Measurements from ENCODE around the gene PCDH9. TPM values are rescaled to one million over a fixed set of nuclear protein-coding genes. Genes with fewer than 3 reads are reported as not detected.

The PCDH9 gene
- total RNA-seq, 1 donor from 2014 or later = 5.1 TPM

DNA sequence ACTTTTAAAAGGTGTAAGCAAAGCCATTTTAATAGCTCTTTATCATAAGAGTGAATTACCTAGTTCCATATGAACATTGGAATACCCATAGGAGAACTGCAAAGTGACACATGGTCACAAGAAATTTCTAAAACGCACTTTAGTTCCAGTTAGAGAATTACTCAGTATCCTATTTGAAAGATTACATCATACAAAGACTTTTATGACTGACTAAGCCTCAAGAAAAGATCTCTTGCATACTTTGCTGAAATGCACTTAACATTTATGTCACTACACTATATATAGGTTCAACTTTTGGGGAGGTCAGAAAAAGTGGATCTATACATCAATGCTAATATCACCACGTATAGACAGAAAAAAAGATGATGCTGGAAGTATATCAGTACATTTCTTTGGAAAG lies 7.1 kb downstream of the PCDH9 start:
- TF ChIP-seq, protein P1, sequence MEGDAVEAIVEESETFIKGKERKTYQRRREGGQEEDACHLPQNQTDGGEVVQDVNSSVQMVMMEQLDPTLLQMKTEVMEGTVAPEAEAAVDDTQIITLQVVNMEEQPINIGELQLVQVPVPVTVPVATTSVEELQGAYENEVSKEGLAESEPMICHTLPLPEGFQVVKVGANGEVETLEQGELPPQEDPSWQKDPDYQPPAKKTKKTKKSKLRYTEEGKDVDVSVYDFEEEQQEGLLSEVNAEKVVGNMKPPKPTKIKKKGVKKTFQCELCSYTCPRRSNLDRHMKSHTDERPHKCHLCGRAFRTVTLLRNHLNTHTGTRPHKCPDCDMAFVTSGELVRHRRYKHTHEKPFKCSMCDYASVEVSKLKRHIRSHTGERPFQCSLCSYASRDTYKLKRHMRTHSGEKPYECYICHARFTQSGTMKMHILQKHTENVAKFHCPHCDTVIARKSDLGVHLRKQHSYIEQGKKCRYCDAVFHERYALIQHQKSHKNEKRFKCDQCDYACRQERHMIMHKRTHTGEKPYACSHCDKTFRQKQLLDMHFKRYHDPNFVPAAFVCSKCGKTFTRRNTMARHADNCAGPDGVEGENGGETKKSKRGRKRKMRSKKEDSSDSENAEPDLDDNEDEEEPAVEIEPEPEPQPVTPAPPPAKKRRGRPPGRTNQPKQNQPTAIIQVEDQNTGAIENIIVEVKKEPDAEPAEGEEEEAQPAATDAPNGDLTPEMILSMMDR (IDR thresholded peaks at IDR 0.05) = no peak
- no peak for ATAC-seq
- no peaks in the 10 kb centered on the region for H3K27me3 ChIP-seq
- no peaks in the 10 kb centered on the region for H3K9me3 ChIP-seq
- H3K4me3 ChIP-seq = no peak overlapping the region
- intact Hi-C loops (cut with DNase I) = no loop called here
- H3K27ac ChIP-seq = no peak overlapping the region
- no peaks in the 10 kb centered on the region for H3K4me1 ChIP-seq
- no peaks in the 10 kb centered on the region for H3K36me3 ChIP-seq
- DNase-seq = no peak

DNA sequence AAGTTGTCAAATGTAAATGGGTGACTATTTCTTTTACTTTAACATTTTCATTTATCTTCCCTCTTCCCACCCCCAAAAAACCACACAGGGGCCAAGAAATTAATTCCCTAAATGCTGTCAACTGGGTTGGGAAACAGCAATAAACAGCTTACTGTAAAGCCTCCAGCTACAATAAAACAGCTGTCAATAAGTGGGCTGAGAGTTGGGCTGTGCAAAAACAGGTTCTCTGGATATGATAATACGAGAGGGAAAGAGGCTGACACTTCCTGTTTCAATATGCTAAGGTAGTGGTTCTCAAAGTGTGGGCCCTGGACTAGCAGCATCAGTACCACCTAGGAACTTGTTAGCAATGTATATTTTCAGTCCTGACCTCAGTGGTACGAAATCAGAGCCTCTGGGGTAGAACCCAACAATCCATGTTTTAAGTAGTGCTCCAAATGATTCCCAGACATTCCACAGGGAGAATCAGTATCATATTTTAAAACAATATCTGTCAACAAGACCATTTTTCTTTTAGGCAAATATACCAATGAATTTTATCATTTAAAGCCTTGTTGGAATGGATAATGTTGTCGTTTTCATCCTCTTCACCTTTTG lies 8.4 kb downstream of the PCDH9 start:
- Histone ChIP-seq H3K4me3 (no peak overlapping the region), H3K9me3 (no peaks in the 10 kb centered on the region), H3K27me3 (no peaks in the 10 kb centered on the region), H3K36me3 (no peaks in the 10 kb centered on the region), H3K4me1 (no peaks in the 10 kb centered on the region), H3K27ac (no peak overlapping the region)
- intact Hi-C loops (cut with DNase I) = no loop called here
- TF ChIP-seq, protein P1 (IDR thresholded peaks at IDR 0.05) = no peak
- ATAC-seq (no peak), DNase-seq (no peak)

DNA sequence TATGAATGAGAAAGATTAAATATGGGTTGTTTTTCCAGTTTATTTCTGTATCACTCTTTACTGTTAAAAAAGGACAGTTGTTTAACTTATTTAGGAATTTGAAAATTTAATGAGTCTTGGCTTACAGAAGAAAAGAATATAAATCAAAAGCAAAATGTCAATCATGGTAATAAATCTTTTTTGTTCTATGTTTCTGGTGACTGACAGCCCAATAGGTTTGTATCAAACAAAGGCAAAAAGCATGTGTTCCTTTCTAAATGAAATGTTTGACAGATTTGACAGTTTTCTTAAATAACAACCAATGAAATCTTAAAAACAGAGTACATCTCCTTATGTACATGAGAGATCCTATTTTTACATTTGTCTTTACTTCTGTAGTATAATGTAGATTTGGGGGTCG lies 11.0 kb downstream of the PCDH9 start:
- no peak for ATAC-seq
- no peaks in the 10 kb centered on the region for H3K27me3 ChIP-seq
- TF ChIP-seq, protein P1 (IDR thresholded peaks at IDR 0.05) = no peak

GRCh38 chr13:67217880-67218279 lies 12.3 kb downstream of the PCDH9 start:
- no peak overlapping the region for H3K4me3 ChIP-seq
- no peaks in the 10 kb centered on the region for H3K4me1 ChIP-seq
- no peak for ATAC-seq
- intact Hi-C loops (cut with DNase I) = no loop called here
- H3K36me3 ChIP-seq = no peaks in the 10 kb centered on the region
- H3K27me3 ChIP-seq = no peaks in the 10 kb centered on the region
- DNase-seq = no peak
- no peaks in the 10 kb centered on the region for H3K9me3 ChIP-seq
- TF ChIP-seq, protein P1 (IDR thresholded peaks at IDR 0.05) = no peak
- H3K27ac ChIP-seq = no peak overlapping the region

More for the DNA sequence above, 11.0 kb downstream of the PCDH9 start:
- Histone ChIP-seq H3K9me3 (no peaks in the 10 kb centered on the region), H3K36me3 (no peaks in the 10 kb centered on the region), H3K27ac (no peak overlapping the region), H3K4me1 (no peaks in the 10 kb centered on the region), H3K4me3 (no peak overlapping the region)
- intact Hi-C loops (cut with DNase I) = no loop called here
- no peak for DNase-seq

DNA sequence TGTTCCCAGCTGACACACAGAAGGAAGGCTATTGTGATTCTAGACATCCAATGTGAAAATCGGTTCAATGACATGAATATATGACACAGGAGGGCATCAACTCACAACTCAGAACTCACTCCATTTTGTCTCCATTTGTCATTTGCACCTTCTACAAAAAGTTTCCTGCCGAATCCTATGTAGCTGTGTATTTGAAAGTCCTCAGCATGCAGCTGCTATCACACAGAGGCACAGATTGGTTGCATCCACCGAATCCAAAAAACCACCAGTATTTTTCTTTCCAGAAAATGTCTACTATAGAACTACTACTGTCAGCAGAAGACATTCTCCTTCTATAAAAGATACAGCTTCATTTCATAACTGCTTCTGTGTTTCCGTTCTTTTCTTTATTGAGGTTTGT lies 13.3 kb downstream of the PCDH9 start:
- H3K27me3 ChIP-seq = no peaks in the 10 kb centered on the region
- TF ChIP-seq, protein P1 (IDR thresholded peaks at IDR 0.05) = no peak
- DNase-seq = no peak
- no peaks in the 10 kb centered on the region for H3K4me1 ChIP-seq
- no peaks in the 10 kb centered on the region for H3K9me3 ChIP-seq
- ATAC-seq = no peak
- H3K4me3 ChIP-seq = no peak overlapping the region
- no peak overlapping the region for H3K27ac ChIP-seq
- no peaks in the 10 kb centered on the region for H3K36me3 ChIP-seq
- intact Hi-C loops (cut with DNase I) = no loop called here

DNA sequence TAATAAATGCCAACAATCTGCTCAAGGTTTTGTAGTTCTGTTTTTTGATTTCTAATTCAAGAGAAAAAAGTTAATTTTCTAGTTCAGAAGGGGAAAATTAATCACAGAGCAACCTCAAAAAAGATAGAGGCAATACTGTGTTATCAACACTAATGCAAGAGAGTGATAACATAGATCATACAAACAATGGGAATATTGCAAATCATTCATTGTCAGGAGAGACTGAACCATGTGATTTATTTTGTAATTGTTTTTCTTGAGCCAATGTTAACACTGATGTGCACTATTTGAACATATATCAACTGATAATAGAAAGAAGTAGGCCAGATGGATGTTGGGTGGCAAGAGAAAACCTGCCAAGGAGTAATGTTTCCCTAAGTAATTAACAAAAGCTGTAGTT lies 19.9 kb downstream of the PCDH9 start:
- Histone ChIP-seq H3K4me3 (no peak overlapping the region), H3K27ac (no peak overlapping the region), H3K27me3 (no peaks in the 10 kb centered on the region), H3K4me1 (no peaks in the 10 kb centered on the region), H3K36me3 (no peaks in the 10 kb centered on the region), H3K9me3 (no peaks in the 10 kb centered on the region)
- DNase-seq (no peak), ATAC-seq (no peak)
- intact Hi-C loops (cut with DNase I) = no loop called here
- TF ChIP-seq, protein P1 (IDR thresholded peaks at IDR 0.05) = no peak
